Esophagus muscularis mucosa (tissue), 4 donors: ENCODE data around the gene PLIN1.

Experiments
- CTCF ChIP-seq, 3 experiments: fragments of 200-600 bp in 2 of 3; fragments of 450-650 bp in 1 of 3; sonication (generic) in 2 of 3; IDR thresholded peaks; one replicate each; pipeline ENCODE4 v1.5.1; 2017 to 2019; ENCODE audit warnings: antibody characterized with exemption in 3 of 3, mild to moderate bottlenecking in 2 of 3, moderate library complexity in 1 of 3
- EP300 ChIP-seq: sonication (generic); formaldehyde crosslinking; IDR thresholded peaks from one replicate; pipeline ENCODE4 v1.6.1; 2017; ENCODE audit warnings: antibody characterized with exemption
- POLR2A ChIP-seq: fragments of 450-650 bp; IDR thresholded peaks from one replicate; pipeline ENCODE4 v1.6.1; 2017; ENCODE audit warnings: antibody characterized with exemption, moderate library complexity, mild to moderate bottlenecking, low read depth

- TF ChIP-seq CTCF (IDR thresholded peaks at IDR 0.05) (no peak), POLR2A (no peak), EP300 (no peak)
Measured at GRCh38 chr15:89723031-89723430, 43.9 kb upstream of the PLIN1 start.
